GM19397 (cell line): ENCODE measurements around the gene POU2F1.

Experiments used
- ATAC-seq: cut with Tn5 transposase; IDR thresholded peaks from one replicate; pipeline ENCODE4 v1.9.1; 2021; ENCODE audit warnings: mild to moderate bottlenecking, moderate library complexity; ENCODE audit not compliant: unreplicated experiment

POU2F1 gene

DNA sequence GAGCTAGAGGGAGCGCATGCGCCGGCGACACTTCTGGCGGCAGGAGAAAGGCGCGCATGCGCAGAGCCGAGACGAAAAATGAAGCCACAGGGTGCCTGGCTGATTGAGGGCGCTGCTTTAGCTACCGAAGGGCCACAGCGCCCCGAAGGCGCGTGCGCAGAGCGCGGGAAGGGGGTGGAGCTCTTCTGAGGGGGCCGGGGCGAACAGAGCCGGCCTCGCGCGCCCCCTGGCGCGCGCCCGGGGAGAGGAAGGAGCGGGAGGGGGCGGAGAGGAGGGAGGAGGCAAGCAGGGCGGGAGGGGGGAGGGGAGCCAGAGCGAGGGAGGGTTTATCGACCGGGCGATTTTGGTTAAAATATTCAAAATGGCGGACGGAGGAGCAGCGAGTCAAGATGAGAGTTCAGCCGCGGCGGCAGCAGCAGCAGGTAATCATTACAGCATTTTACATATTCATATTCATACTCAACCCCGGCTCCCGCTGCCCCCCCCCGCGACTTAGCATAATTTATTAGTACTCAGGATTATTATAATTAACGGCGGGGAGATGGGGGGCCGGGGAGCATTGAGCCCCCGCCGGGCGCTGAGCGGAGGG lies at the start of gene POU2F1:
Gene POU2F1 (plus strand): TSS at position 350 of the 589 bp plus-strand sequence. CDS start 12 bp downstream, at position 362.
- ATAC-seq = peak; percentile 56

DNA sequence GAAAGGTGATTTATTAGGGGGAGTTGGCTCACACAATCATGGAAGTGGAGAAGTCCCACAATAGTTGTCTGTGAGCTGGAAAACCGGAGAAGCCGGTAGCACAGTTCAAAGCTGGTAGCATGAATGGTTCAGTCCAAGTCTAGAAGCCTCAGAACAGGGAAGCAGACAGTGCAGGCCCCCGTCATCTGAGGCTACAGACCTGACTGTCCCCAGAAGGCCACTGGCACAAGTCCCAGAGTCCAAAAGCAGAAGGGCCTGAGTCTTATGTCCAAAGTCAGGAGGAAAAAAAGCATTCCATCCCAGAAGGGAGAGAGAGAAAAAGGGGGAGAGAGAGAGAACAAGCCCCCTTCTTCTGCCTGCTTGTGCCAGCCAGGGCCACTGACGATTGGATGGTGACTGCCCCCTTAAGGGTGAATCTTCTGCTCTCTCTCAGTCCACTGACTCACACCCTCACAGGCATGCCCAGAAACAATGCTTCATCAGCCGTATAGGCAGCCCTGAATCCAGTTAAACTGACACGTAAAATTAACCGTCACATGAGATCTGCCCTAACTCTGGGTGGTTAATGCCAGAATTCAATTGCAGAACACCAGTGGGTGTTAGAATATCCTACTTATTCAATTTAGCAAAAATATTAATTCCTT lies 49.3 kb upstream of the POU2F1 start:
- no peak for ATAC-seq

DNA sequence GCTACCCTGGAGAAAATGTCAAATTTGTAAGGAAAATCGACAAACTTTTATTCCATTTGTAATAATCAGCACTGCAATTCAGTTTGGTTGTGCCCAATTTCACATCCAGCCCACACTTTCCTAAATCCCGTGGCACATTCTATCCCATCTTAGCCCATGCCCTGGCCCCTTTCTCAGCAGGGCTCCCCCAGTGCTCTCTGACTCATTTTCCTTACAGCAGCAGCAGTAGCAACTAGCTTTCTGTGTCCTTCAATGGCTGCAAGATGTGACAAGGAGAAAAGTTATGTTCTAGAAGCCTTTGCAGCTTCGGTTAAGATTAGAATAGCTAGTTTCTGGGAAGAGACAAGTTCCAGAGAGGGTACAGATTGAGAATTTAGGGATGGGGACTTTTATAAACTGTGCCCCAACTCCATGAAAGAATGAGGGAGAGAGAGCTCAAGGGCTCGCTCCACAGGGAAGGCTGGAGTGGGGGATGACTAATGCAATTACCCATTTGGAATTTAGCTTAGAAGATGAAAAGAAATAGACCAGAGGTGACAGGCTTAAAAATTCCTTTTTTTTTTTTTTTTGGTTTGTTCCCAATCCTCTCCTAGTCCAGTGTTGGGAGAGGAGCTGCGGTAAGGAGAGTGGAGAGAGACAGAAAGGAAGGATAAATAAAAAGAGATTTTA lies 47.0 kb upstream of the POU2F1 start:
- no peak for ATAC-seq

DNA sequence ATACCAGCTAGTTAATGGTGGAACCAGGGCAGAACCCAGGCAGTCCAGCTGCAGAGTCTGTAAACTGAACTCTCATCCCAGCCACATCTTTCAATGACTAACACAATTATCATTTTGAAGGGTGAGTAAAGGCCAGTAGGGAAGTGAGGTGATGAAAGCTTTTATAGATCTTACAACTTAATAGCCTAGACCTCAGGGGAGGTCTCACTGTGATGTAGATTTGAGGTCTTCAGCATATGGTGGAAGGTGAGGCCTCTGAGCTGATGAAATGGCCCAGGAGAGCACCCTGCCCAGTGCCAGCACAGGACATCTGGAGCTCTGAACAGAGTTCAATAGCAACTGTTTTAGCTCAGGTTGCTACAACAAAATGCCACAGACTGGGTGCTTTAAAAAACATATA lies 44.8 kb upstream of the POU2F1 start:
- no peak for ATAC-seq

DNA sequence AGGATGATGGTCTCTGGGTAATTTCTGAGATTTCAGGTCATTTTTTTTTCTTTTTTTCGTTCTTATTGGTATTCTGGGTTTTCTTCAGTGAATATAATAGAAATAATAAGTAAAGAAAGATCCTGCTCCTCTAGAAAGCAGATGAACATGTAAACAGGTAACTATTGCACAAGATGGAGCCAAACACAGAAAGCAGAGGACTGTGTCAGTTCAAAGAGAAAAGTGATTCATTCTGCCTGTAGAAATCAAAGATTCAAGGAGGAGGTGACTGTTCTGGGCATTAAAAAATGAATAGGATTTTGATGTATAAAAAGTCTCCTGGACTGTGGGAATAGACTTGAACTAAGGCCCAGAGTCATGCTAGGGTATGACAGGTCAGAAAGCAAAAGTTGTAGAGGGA lies 41.9 kb upstream of the POU2F1 start:
- no peak for ATAC-seq

DNA sequence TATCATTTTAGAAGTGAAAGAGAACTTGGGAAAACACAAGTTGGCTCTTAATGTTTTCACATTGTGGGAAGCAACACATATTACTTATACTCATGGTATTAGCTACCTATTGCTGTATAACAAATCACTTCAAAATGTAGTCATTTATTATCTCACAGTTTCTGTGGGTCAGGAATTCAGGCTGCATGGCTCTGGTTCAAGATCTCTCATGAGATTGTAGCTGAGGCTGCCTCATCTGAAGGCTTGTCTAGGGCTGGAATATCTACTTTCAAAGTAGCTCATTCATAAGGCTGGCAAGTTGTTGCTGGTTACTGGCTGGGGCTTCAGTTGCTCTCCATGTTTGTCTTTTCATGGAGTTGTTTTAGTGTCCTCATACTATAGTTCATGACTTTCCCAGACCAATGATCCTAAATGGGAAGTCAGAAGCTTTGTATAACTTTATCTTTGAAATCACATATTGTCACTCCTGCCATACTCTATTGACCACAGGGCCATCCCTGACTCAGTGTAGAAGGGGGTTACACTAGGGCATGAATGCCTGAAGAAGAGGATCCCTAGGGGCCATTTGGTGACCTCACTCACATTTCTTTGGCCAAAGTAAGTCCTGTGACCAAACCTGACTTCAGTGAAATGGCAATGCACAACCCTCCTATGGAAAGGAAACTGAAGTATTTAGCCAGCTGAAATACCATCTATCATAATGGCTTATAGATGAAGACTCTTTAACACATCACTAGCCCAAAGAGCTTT lies 37.9 kb upstream of the POU2F1 start:
- no peak for ATAC-seq

DNA sequence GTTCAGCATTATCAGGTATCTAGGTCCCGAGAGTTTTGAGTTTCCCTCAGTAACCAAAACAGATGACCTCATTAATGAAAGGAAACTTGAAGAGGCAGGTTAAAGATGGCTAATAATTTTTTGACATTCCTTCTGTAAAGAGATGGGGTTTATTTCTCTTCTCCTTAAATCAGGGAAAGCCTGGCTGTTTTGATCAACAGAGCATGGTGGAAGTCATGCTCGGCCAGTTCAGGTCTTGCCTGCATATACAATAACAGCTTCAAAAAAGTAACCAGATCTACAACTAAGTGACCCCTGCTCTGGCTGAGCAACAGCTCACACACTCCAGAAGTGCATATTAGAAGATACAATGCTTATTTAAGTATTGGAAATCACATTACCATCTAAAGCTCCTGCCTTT lies 36.6 kb upstream of the POU2F1 start:
- no peak for ATAC-seq

DNA sequence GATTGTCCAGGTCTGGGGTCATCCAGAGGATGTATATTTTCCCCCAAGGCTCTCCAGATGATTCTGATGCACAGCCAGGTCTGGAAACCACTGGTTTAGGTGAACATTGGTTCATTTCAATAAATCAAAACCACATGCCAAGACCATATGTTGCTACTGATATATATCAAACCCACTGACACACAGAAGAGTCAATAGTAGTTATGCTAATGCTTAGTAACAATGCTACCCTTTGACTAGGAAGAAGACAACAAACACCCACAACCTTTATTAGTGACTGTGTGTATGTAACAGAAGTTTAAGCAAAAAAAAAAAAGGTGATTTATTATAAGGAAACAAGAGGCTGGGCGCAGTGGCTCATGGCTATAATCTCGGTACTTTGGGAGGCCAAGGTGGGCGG lies 35.6 kb upstream of the POU2F1 start:
- ATAC-seq = no peak

DNA sequence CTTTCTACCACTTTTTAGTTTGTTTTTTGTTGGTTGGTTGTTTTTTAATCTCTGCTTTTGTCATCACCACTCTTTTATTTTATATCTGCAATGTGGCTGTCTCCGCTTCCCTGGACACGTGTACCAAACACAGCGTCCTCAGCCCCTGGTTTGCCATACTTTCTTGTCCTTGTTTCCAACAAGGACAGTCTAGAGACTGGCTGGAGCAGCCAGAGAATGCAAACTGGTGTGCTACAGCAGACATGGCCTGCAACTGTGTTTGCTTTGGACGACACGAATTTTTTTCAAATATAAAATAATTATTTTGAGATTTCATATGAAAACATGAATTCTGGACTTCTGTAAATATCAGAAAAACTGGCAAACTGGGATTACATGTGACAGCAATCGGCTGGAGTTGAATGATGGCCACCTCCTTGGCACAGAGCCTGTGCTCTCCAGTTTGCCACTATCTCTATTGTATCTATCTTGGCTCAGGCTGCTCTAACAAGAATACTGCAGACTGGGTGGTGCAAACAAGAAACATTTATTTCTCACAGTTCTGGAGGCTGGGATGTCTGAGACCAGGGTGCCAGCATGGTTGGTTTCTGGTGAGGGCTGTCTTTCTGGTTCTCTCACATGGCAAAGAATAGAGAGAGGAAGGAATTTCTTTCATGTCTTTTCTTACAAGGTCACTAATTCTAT lies 34.6 kb upstream of the POU2F1 start:
- no peak for ATAC-seq

DNA sequence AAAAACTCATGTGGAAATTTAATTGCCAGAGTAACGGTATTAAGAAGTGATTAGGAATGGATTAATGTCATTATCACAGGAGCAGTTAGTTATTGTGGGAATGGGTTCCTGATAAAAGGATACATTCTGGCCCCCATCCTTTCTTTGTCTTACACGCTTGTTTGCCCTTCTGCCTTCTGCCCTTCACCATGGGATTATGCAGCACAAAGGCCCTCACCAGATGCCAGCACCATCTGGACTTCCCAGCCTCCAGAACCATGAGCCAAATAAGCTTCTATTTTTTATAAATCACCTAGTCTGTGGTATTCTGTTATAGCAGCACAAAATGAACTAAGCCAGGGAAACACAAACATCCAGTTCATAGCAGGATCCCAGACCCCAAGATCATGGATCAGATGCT lies 33.9 kb upstream of the POU2F1 start:
- no peak for ATAC-seq

DNA sequence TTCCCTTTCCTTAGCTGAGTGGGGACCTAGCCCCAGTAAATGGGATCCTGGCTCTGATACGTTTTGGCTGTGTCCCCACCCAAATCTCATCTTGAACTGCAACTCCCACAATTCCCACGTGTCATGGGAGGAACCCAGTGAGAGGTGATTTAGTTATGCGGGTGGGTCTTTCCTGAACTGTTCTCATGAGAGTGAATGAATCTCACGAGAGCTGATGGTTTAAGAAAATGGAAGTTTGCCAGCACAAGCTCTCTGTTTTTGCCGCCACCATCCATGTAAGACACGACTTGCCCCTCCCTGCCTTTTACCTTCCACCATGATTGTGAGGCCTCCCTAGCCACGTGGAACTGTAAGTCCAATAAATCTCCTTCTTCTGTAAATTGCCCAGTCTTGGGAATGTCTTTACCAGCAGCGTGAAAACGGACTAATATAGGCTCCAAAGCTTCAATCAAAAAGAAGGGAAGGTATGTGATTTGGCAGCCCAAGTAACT lies 29.9 kb upstream of the POU2F1 start:
- ATAC-seq = no peak

DNA sequence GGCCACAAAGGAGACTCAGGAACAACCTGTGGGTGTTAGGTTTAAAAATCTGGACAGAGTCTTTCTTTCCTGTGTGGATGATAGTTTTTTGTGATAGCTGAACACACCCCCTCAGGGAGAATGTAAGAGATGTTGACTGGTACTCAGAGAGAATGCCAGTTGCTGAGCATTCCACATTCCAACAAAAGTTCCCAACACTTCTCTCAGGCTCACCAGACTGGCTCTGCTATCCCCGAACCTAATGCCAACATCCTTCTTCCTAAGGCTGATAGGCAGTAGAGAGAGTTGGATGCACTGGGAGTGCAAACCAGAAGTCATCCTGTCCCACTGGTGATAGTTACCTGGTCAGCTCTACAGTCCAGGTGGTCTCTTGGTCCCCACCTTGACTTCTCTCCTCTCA lies 28.7 kb upstream of the POU2F1 start:
- ATAC-seq = no peak

DNA sequence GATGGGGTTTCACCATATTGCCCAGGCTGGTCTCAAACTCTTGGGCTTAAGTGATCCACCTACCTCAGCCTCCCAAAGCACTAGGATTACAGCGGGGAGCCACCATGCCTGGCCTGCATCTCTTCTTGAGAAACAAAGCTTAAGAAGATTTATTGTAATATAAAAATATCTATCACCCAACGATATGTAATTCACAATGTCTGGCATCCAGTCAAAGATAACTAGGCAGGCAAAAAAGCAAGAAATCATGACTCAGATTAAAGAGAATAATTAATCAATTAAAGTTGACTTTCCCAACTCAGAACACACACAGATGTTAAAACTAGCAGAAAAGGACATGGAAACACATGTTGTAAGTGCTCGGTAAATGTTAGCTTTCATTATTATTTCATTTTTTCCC lies 26.5 kb upstream of the POU2F1 start:
- no peak for ATAC-seq

DNA sequence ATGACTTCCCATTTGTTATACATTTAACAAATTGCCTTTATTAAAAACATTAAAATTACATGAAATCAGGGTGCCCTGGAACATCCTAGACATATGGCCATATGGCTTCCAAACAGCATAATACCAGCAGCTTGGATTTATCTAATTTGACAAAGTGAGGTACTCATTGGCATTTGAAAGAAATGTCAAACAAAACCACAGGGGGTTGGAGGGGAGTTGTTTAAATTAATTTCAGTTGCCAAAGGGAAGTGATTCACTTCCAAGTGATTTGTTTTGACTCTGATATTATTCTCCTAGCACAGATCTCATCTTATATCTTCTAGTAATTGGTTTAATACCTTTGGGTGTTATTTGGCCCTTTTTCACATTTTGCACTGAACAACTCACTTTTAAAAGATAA lies 24.5 kb upstream of the POU2F1 start:
- no peak for ATAC-seq

DNA sequence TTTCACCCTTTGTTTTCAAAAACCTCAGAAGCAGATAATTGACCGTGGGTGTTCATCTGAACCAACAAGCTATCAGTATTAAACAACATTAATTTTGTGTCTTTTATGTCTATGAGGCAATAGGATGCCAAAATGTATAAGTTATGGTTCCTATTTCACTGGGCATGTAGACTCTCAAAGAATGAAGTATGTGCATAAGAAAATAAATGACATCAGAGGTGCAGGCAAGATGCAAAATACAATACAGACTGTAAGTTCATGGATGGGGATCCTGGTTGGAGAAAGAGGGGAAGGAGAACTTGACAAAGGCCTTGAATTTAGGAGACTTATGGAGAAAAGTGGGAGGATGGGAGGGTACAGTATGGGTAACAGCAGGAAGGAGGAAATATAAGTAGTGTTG lies 23.4 kb upstream of the POU2F1 start:
- no peak for ATAC-seq

DNA sequence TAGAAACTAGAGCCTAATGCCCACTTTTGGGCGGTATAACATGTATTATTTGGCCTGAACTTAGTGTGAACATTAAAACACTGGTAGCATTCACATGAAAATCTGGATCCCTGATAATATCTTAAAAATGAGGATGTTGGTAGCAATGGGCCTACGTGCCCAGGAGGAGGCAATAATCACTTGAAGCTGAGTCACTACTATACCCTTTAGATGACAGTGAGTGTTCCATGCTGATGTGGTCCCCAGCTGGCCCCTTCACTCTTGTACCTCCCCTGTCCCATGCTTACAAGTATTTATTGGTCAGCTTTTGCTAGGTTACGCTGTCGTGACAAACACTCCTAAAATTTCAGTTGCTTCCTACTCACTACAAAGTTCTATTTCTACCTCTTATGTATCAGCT lies 23.0 kb upstream of the POU2F1 start:
- no peak for ATAC-seq

DNA sequence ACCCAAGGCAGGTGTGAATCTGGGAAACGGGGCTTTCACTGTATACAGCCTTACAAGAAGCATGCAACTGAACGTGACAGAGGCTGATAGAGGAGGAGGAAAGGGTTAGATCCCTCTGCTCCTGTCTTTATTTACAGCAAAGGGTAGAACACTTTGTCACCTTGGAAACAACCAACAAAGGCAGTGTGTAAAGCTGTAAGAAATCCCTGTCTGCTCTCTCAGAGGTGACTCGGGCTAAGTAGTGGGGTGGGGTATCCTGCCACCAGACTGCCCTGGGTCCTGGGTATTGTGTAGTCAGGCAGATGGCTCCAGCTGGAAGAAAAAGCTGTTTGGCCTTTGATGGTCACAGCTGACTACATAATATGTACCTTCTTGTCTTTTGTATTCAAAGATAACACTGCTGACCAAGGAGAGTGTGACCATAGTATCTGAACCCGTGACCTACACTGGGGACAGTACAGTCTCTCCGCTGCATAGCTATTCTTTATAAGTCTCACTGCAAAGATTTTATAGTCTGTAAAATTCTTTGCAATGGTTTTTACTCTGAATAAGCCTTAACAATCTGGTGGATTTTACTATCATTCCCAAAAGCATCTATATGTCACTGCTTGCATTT lies 22.1 kb upstream of the POU2F1 start:
- no peak for ATAC-seq

DNA sequence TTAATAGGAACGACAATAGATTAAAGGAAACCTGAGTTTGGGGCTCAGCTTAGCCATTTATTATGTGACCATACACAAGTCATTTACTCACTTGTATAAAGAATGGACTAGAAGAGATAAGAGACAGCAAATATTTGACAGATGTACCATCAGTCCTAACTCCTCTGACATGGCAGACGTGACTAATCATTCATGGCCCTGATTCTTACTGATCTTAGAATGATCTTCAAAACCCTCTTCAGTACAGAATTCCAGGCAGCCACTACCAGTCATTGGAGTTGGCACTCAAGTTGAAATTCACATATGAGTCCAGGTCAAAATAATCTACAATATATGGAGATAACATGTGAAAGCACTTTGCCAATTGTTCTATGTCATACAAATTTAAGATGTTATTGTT lies 21.0 kb upstream of the POU2F1 start:
- no peak for ATAC-seq

DNA sequence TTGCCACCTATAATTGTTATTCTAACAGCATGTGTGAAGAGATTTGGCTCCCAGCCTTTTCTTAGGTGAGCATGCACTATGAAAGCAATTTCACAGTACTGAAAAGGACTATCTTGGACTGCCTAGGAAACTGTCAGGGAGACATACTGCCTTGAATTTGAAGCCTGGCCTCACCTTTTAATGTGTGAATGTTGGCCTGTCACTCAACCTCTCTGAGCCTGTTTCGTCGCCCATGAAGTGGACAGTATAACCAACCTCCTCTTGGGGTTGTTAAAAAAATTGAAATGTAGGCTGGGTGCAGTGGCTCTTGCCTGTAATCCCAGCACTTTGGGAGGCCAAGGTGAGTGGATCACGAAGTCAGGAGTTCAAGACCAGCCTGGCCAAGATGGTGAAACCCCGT lies 20.4 kb upstream of the POU2F1 start:
- no peak for ATAC-seq

DNA sequence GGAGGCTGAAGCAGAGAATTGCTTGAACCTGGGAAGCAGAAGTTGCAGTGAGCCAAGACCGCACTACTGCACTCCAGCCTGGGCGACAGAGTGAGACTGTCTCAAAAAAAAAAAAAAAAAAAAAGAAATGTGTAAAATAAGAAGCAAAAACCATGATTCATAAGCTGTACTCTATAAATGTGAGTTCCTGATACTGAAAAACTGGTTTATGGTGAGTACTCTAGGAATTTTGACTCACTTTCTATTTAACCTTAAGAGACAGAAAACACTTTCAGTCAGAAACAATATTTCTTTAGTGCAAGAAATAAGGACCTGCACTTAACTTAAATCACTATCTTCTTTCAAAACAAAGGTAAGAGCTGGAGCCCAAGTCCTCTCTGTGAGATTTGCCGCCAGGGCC lies 19.9 kb upstream of the POU2F1 start:
- no peak for ATAC-seq

DNA sequence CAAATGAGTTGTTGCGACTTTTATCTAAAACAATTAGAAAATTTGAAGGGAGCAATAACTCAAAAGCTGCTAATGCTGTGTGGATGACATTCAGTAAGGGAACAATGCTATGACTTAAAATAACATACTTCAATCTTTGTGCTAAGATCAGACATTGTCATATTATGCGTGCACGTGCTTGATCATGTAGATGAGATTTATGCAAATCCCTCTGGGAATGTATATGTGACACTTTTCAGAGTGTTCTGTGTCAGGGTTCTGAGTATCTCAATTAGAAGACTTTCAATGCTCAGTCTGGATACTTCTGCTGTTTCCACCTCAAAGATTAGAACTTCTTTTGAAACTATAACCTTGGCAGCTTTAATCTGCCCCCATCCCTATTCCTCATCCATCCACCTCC lies 18.6 kb upstream of the POU2F1 start:
- no peak for ATAC-seq
